GM12878 (cell line): ENCODE data around the gene NKX2-8. TPM values are rescaled to one million over a fixed set of nuclear protein-coding genes. Genes with fewer than 3 reads are reported as not detected.

Experiments
- ATAC-seq: fragments of 200-7000 bp; cut with Tn5 transposase; 3 replicates; pipeline ENCODE4 v1.9.1; 2020; ENCODE audit warnings: mild to moderate bottlenecking, moderate library complexity
- BruUV-seq: library from RNA; stranded (reverse); fragments of 400-500 nt; replicated peaks from 2 replicates; lab custom pipeline; 2021; lab: Mats Ljungman, UMichigan
- CTCF ChIA-PET: fragments of 300-600 bp; sonication (Branson Sonifier 250); formaldehyde crosslinking; extraction: SDS; loops from one replicate; lab custom pipeline; 2021; ENCODE audit warnings: inconsistent platforms; lab: Yijun Ruan, JAX
- POLR2A ChIA-PET: fragments of 350-600 bp; formaldehyde crosslinking; extraction: SDS; loops from one replicate; lab custom pipeline; 2021; ENCODE audit warnings: inconsistent platforms; lab: Charles Lee
- RAD21 ChIA-PET: fragments of 300-600 bp; sonication (Branson Sonifier 250); formaldehyde crosslinking; loops from one replicate; lab custom pipeline; 2023; ENCODE audit warnings: antibody characterized with exemption; ENCODE audit not compliant: unreplicated experiment; lab: Charles Lee
- SMC1A ChIA-PET: fragments of 300-600 bp; sonication (Branson Sonifier 250); formaldehyde crosslinking; loops from one replicate; lab custom pipeline; 2023; ENCODE audit not compliant: unreplicated experiment, uncharacterized antibody; lab: Charles Lee
- DNase-seq: peaks from one replicate; pipeline ENCODE4 v3.0.0-alpha.2; 2011; ENCODE audit warnings: low read depth, low spot score
- FAIRE-seq: peaks from 3 replicates; lab custom pipeline; 2011; peaks lifted over from hg19 to GRCh38; lab: Jason Lieb, UNC
- H2AFZ ChIP-seq: 2 replicates; pipeline ENCODE4 v1.6.0; 2011; ENCODE audit warnings: low read depth, low read length, control low read depth; ENCODE audit not compliant: control insufficient read depth
- H3K27ac ChIP-seq: 2 replicates; pipeline ENCODE4 v1.5.1; 2011; ENCODE audit warnings: control low read depth; ENCODE audit not compliant: control insufficient read depth, insufficient read depth
- H3K27me3 ChIP-seq, 2 experiments: replicated peaks in 1 of 2; 2 replicates each; pipeline versions ENCODE4 v1.6.0 to v1.6.1; 2011; ENCODE audit warnings: low read length in 1 of 2; ENCODE audit not compliant: control insufficient read depth in 2 of 2, insufficient read depth in 2 of 2
- H3K36me3 ChIP-seq, 2 experiments: 2 replicates each; pipeline ENCODE4 v1.5.1; 2011; ENCODE audit warnings: low read length in 1 of 2; ENCODE audit not compliant: control insufficient read depth in 2 of 2, insufficient read depth in 2 of 2
- H3K4me1 ChIP-seq: 2 replicates; pipeline ENCODE4 v1.6.1; 2011; ENCODE audit warnings: mild to moderate bottlenecking, low read length, moderate library complexity, mixed read lengths; ENCODE audit not compliant: control insufficient read depth, insufficient read depth
- H3K4me2 ChIP-seq: 2 replicates; pipeline ENCODE4 v1.6.0; 2011; ENCODE audit warnings: control low read depth; ENCODE audit not compliant: control insufficient read depth, insufficient read depth
- H3K4me3 ChIP-seq: fragments of 200-600 bp; sonication (generic); 2 replicates; pipeline ENCODE4 v1.5.1; 2016
- H3K79me2 ChIP-seq: 2 replicates; pipeline ENCODE4 v1.6.0; 2011; ENCODE audit warnings: low read length; ENCODE audit not compliant: control insufficient read depth, insufficient read depth
- H3K9ac ChIP-seq: 2 replicates; pipeline ENCODE4 v1.8.0; 2011; ENCODE audit warnings: low read length, control low read depth, mixed read lengths; ENCODE audit not compliant: control insufficient read depth, insufficient read depth
- H3K9me3 ChIP-seq: replicated peaks from 3 replicates; pipeline ENCODE4 v1.5.1; 2011; ENCODE audit warnings: mild to moderate bottlenecking, low read length; ENCODE audit not compliant: control insufficient read depth, insufficient read depth
- H4K20me1 ChIP-seq: 2 replicates; pipeline ENCODE4 v1.6.0; 2011; ENCODE audit not compliant: control insufficient read depth, insufficient read depth
- BCL11A ChIP-seq: IDR thresholded peaks from 2 replicates; pipeline ENCODE4 v1.6.1; 2011; ENCODE audit warnings: low read depth, low read length
- MYC ChIP-seq: IDR thresholded peaks from 2 replicates; pipeline ENCODE4 v1.6.1; 2011; ENCODE audit warnings: mild to moderate bottlenecking, low read length, moderate library complexity, inconsistent platforms; ENCODE audit not compliant: insufficient read depth, insufficient replicate concordance, insufficient read length, severe bottlenecking
- NBN ChIP-seq: fragments of 450-650 bp; IDR thresholded peaks from 2 replicates; pipeline ENCODE4 v1.6.1; 2016
- NR2C2 ChIP-seq: IDR thresholded peaks from 2 replicates; pipeline ENCODE4 v1.6.1; 2011; ENCODE audit warnings: borderline replicate concordance, low read depth; ENCODE audit not compliant: control insufficient read depth, insufficient read length
- POLR2A ChIP-seq: IDR thresholded peaks from 2 replicates; pipeline ENCODE4 v1.6.1; 2011; ENCODE audit warnings: low read depth, mild to moderate bottlenecking, low read length
- POLR2AphosphoS2 ChIP-seq: IDR thresholded peaks from 2 replicates; pipeline ENCODE4 v1.6.1; 2011; ENCODE audit warnings: low read depth, mild to moderate bottlenecking, low read length, improper control_type of control experiment, moderate library complexity
- POLR2AphosphoS5 ChIP-seq: IDR thresholded peaks from 2 replicates; pipeline ENCODE4 v1.6.1; 2011; ENCODE audit warnings: mild to moderate bottlenecking, low read length, inconsistent platforms
- RELB ChIP-seq: fragments of 450-650 bp; IDR thresholded peaks from 2 replicates; pipeline ENCODE4 v1.6.1; 2017; ENCODE audit warnings: low read depth, mild to moderate bottlenecking, moderate library complexity
- SMC3 ChIP-seq: IDR thresholded peaks from 2 replicates; pipeline ENCODE4 v1.6.1; 2011; ENCODE audit warnings: low read length, improper control_type of control experiment, borderline replicate concordance
- STAT3 ChIP-seq: IDR thresholded peaks from 2 replicates; pipeline ENCODE4 v1.6.1; 2011; ENCODE audit warnings: low read depth, low read length, improper control_type of control experiment
- TCF7 ChIP-seq: IDR thresholded peaks from 2 replicates; pipeline ENCODE4 v1.6.1; 2014; ENCODE audit warnings: antibody characterized with exemption, borderline replicate concordance
- ZNF24 ChIP-seq: fragments of 450-650 bp; IDR thresholded peaks from 2 replicates; pipeline ENCODE4 v1.6.1; 2017; ENCODE audit warnings: antibody characterized with exemption, mild to moderate bottlenecking
- WGBS: methylation state at CpG from one replicate; pipeline ENCODE4 v1.1.6; 2016; ENCODE audit warnings: low lambda C conversion rate; ENCODE audit not compliant: insufficient replicate concordance, insufficient coverage; ENCODE audit errors: missing lambda C conversion rate; 5-methylcytosine and 5-hydroxymethylcytosine counted together
- in situ Hi-C: fragments of 300-500 bp; cut with MboI; formaldehyde crosslinking; loops from 9 replicates; pipeline ENCODE4 v1.14.3; 2018; ENCODE audit warnings: mixed read lengths
- intact Hi-C: fragments of 100-400 bp; cut with micrococcal nuclease; formaldehyde crosslinking; loops from one replicate; pipeline ENCODE4 v1.14.2; 2022; ENCODE audit not compliant: unreplicated experiment
- polyA plus RNA-seq, 11 experiments: library from polyadenylated mRNA; depleted of rRNA in 4 of 11; unstranded in 6 of 11; stranded (reverse) in 5 of 11; fragments of >200 nt; fragmentation: Nextera tagmentation in 4 of 11; fragmentation: Illumina TruSeq in 1 of 11; extraction: Ambion mirVana in 4 of 11; extraction: Trizol in 1 of 11; gene quantifications; 1 replicate in 1 of 11; 2 replicates in 10 of 11; pipeline versions ENCODE4 v1.2.1 to v1.2.3, GENCODE V29; 2011 to 2016; ENCODE audit warnings: inconsistent platforms in 2 of 11, missing spikeins in 2 of 11, low read depth in 1 of 11
- total RNA-seq, 4 experiments: library from RNA; depleted of rRNA in 3 of 4; stranded (reverse); fragments of >200 nt in 3 of 4; fragmentation: Illumina TruSeq in 1 of 4; extraction: Trizol in 1 of 4; gene quantifications; 2 replicates each; pipeline versions ENCODE4 v1.2.1 to v1.2.3, GENCODE V29; 2013 to 2021
- TF ChIP-seq, protein P1 (sequence below): fragments of 450-650 bp; IDR thresholded peaks from 2 replicates; pipeline ENCODE4 v1.6.1; 2016; ENCODE audit warnings: mild to moderate bottlenecking
- TF ChIP-seq, protein P2 (sequence below): fragments of 450-650 bp; formaldehyde crosslinking; IDR thresholded peaks from 2 replicates; pipeline ENCODE4 v1.4.0; 2020; ENCODE audit warnings: mild to moderate bottlenecking, moderate library complexity

The NKX2-8 gene
- total and polyA plus RNA-seq, 10 of the 15 experiments (the other 5 are each of a cell fraction or from before 2014, with no cell fraction given): not detected

GRCh38 chr14:36625436-36625835, 43.0 kb upstream of the NKX2-8 start:
- no peak overlapping the region for H3K9ac ChIP-seq
- no peak overlapping the region for H2AFZ ChIP-seq
- intact Hi-C loops (no loop called here), in situ Hi-C loops (no loop called here)
- no peaks in the 10 kb centered on the region for H4K20me1 ChIP-seq
- DNase-seq (no peak), FAIRE-seq (no peak), ATAC-seq (no peak)
- WGBS: 45% methylated on average over 4 of the region's 4 CpGs
- no peaks in the 10 kb centered on the region for H3K9me3 ChIP-seq
- ChIA-PET RAD21 (interaction anchor here (0.9 kb wide), 1 partner anchor 71 kb away, joined by 4 read pairs; no protein-coding TSS in a partner anchor), CTCF (interaction anchor here (0.5 to 0.8 kb wide), 2 partner anchors 29 to 182 kb away, joined by 3 to 4 read pairs; no protein-coding TSS in a partner anchor), POLR2A (no interaction called here), SMC1A (interaction anchor here (1.0 kb wide), 1 partner anchor 525 kb away, joined by 4 read pairs; no protein-coding TSS in a partner anchor)
- H3K36me3 ChIP-seq: no peaks in the 10 kb centered on the region
- H3K4me3 ChIP-seq: no peak overlapping the region
- H3K4me2 ChIP-seq: no peak overlapping the region
- no TSS peak for BruUV-seq
- TF ChIP-seq SMC3 (no peak), POLR2AphosphoS2 (no peak), TCF7 (no peak), STAT3 (no peak), ZNF24 (no peak), BCL11A (no peak), MYC (no peak), NBN (no peak), POLR2A (no peak), NR2C2 (no peak), POLR2AphosphoS5 (no peak), RELB (no peak)
- TF ChIP-seq, protein P1, sequence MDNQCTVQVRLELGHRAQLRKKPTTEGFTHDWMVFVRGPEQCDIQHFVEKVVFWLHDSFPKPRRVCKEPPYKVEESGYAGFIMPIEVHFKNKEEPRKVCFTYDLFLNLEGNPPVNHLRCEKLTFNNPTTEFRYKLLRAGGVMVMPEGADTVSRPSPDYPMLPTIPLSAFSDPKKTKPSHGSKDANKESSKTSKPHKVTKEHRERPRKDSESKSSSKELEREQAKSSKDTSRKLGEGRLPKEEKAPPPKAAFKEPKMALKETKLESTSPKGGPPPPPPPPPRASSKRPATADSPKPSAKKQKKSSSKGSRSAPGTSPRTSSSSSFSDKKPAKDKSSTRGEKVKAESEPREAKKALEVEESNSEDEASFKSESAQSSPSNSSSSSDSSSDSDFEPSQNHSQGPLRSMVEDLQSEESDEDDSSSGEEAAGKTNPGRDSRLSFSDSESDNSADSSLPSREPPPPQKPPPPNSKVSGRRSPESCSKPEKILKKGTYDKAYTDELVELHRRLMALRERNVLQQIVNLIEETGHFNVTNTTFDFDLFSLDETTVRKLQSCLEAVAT: no peak
- TF ChIP-seq, protein P2, sequence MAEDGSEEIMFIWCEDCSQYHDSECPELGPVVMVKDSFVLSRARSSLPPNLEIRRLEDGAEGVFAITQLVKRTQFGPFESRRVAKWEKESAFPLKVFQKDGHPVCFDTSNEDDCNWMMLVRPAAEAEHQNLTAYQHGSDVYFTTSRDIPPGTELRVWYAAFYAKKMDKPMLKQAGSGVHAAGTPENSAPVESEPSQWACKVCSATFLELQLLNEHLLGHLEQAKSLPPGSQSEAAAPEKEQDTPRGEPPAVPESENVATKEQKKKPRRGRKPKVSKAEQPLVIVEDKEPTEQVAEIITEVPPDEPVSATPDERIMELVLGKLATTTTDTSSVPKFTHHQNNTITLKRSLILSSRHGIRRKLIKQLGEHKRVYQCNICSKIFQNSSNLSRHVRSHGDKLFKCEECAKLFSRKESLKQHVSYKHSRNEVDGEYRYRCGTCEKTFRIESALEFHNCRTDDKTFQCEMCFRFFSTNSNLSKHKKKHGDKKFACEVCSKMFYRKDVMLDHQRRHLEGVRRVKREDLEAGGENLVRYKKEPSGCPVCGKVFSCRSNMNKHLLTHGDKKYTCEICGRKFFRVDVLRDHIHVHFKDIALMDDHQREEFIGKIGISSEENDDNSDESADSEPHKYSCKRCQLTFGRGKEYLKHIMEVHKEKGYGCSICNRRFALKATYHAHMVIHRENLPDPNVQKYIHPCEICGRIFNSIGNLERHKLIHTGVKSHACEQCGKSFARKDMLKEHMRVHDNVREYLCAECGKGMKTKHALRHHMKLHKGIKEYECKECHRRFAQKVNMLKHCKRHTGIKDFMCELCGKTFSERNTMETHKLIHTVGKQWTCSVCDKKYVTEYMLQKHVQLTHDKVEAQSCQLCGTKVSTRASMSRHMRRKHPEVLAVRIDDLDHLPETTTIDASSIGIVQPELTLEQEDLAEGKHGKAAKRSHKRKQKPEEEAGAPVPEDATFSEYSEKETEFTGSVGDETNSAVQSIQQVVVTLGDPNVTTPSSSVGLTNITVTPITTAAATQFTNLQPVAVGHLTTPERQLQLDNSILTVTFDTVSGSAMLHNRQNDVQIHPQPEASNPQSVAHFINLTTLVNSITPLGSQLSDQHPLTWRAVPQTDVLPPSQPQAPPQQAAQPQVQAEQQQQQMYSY (CRISPR knock-in tag): no peak
- H3K79me2 ChIP-seq: no peaks in the 10 kb centered on the region
- no peak overlapping the region for H3K27ac ChIP-seq
- H3K27me3 ChIP-seq: no peaks in the 10 kb centered on the region
- H3K4me1 ChIP-seq: no peaks in the 10 kb centered on the region
